GM06990 (cell line): ENCODE data around the gene CPB2.

Experiments used
- DNase-seq: peaks from one replicate; pipeline ENCODE4 v3.0.0-alpha.2; 2011; ENCODE audit not compliant: insufficient read length; ENCODE audit errors: extremely low read depth
- H3K27me3 ChIP-seq: replicated peaks from 2 replicates; pipeline ENCODE4 v1.6.0; 2011; ENCODE audit warnings: low read length; ENCODE audit not compliant: control insufficient read depth, insufficient read depth
- H3K36me3 ChIP-seq: 2 replicates; pipeline ENCODE4 v1.5.1; 2011; ENCODE audit warnings: low read length; ENCODE audit not compliant: control insufficient read depth, insufficient read depth
- H3K4me3 ChIP-seq: replicated peaks from 2 replicates; pipeline ENCODE4 v1.5.1; 2011; ENCODE audit warnings: low read depth, mild to moderate bottlenecking, control low read depth, low read length
- TF ChIP-seq, protein P1 (sequence below): IDR thresholded peaks from 2 replicates; pipeline ENCODE4 v1.5.1; 2011; ENCODE audit warnings: low read length, control low read depth, mild to moderate bottlenecking, inconsistent platforms; ENCODE audit not compliant: insufficient read depth, poor library complexity, severe bottlenecking

CPB2 gene

DNA sequence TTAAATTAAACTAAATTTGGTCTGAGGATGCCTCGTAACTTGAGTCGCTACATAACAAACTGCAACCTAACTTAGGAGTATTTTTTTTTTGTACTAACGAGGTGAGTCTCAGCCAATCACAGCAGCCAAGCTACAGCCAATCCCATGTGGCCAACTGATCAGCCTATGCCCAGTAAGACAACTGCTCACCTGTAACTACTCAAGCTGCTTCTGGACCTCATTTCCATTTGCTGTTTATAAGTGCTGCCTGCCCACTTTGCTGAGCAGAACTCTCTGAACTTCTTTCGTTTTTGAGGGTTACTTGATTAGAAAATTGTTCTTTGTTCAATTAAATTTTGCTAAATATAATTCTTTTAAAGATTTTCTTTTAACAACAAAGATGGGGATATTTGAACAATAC is 3.8 kb downstream of the CPB2 start:
- no peaks in the 10 kb centered on the region for H3K36me3 ChIP-seq
- no peaks in the 10 kb centered on the region for H3K27me3 ChIP-seq
- TF ChIP-seq, protein P1, sequence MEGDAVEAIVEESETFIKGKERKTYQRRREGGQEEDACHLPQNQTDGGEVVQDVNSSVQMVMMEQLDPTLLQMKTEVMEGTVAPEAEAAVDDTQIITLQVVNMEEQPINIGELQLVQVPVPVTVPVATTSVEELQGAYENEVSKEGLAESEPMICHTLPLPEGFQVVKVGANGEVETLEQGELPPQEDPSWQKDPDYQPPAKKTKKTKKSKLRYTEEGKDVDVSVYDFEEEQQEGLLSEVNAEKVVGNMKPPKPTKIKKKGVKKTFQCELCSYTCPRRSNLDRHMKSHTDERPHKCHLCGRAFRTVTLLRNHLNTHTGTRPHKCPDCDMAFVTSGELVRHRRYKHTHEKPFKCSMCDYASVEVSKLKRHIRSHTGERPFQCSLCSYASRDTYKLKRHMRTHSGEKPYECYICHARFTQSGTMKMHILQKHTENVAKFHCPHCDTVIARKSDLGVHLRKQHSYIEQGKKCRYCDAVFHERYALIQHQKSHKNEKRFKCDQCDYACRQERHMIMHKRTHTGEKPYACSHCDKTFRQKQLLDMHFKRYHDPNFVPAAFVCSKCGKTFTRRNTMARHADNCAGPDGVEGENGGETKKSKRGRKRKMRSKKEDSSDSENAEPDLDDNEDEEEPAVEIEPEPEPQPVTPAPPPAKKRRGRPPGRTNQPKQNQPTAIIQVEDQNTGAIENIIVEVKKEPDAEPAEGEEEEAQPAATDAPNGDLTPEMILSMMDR, result no peak
- DNase-seq, result no peak
- H3K4me3 ChIP-seq, result no peak overlapping the region

DNA sequence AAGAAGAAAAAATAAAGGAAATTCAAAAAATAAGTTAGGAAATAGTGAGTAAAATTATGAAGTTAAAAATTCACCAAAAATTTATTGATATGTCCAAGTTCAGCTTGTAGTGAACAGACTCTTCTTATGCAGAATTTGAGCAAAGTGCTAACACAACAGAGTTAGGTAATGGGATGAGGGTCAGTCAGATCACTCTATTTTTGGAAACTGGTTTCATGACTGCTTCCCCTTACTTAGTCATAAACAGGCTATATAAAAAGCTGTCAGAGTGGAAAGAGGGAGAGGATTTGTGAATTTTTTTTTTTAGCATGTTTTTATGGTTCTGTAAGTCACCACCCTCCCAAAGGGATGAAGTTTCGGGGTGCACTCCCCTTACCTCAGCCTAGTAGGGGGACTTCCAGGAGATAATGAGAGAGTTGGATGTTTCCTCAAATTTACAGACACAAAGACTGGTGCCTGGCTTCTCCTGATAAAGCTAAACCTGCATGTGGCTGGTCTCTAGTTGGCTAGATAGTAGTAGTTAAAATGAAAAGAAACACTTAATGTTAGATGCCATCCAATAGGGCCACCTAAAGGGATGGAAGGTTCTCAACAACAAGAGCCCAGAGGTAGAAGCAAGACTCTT is 4.5 kb downstream of the CPB2 start:
- Histone ChIP-seq H3K36me3 (no peaks in the 10 kb centered on the region), H3K27me3 (no peaks in the 10 kb centered on the region), H3K4me3 (no peak overlapping the region)
- TF ChIP-seq, protein P1, result no peak
- peak; percentile 49 for DNase-seq

DNA sequence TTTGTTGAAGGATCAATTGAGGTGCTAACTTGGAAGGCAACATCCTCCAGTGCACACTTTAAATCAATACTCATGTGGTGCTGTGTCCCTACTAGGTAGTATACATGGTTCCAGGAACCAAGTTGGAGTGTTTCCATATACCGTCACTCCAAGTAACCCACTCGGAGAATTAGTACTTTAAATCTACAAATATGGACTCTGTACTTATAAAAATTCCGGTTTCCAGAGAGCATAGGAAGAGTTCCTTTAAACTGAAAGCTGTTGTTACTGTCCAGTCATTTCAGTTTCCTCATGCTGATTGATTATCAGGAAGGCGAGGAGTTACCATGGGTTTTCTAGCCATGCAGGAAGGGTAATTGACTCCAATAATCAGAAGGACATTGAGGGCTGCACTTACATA is 7.2 kb downstream of the CPB2 start:
- H3K4me3 ChIP-seq, result no peak overlapping the region
- no peaks in the 10 kb centered on the region for H3K36me3 ChIP-seq
- no peak for DNase-seq
- no peaks in the 10 kb centered on the region for H3K27me3 ChIP-seq
- TF ChIP-seq, protein P1, result no peak

DNA sequence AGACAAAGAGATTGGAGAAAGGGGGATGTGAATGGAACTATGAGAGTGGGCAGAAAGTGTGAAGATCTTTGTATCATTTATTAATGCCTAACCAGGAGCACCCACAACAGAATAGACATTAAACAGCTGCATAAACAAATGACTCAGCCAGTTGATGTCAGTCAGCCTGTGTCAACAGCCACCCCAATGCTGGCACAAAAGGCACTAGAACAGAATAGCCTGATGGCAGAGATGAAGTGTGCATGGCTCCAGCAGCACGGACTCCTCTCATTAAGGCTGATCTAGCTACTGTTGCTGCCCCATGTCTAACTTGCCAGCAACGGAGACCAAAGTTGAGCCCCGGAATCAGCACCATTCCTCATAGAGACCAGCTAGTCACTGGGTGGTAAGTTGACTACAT is 7.8 kb downstream of the CPB2 start:
- TF ChIP-seq, protein P1, result no peak
- no peak for DNase-seq
- Histone ChIP-seq H3K27me3 (no peaks in the 10 kb centered on the region), H3K36me3 (no peaks in the 10 kb centered on the region), H3K4me3 (no peak overlapping the region)

DNA sequence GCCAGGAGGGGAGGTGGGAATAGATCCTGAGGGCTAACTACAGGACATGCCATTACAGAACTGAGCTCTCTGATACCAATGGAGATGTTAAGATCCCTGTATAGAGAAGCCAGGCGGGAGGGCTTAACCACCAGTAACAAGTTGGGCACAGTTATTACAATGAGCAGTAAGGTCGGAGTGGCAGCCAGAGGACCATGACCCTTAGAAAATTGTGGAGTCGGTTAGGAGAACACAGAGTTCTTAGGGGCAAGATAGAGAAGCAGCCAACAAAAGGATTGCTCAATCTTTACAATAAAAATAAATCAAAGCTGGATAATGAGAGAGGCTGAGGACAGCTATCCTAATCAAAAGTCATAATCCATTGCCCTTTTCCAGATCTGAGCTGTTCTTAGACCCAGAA is 10.4 kb downstream of the CPB2 start:
- DNase-seq, result no peak
- TF ChIP-seq, protein P1, result no peak

More for the DNA sequence above, 10.4 kb downstream of the CPB2 start:
- no peaks in the 10 kb centered on the region for H3K36me3 ChIP-seq
- no peak overlapping the region for H3K4me3 ChIP-seq
- H3K27me3 ChIP-seq, result no peaks in the 10 kb centered on the region
